HS-27A (cell line): Measurements from ENCODE around the gene VTN.
A peak's percentile ranks its signal among the peaks of the same experiment; 100 is the strongest.

Source experiments
- DNase-seq: peaks from one replicate; pipeline ENCODE4 v3.0.0-alpha.2; 2012; ENCODE audit warnings: low read depth, missing footprints

Gene VTN

GRCh38 chr17:28320215-28321061, 49.7 kb downstream of the VTN start:
- no peak for DNase-seq

GRCh38 chr17:28319598-28319935, 50.5 kb downstream of the VTN start:
- no peak for DNase-seq

GRCh38 chr17:28318759-28319597, 51.1 kb downstream of the VTN start, which contains the start of gene TMEM97:
TMEM97 (plus strand) TSS chr17:28319200; CDS start chr17:28319240, 40 bp downstream.
- DNase-seq = peak; percentile 76

GRCh38 chr17:28317966-28318758, 51.9 kb downstream of the VTN start:
- no peak for DNase-seq
